ENCODE measurements around the gene NAIF1. TPM values are rescaled to one million over a fixed set of nuclear protein-coding genes. Genes with fewer than 3 reads are reported as not detected.
A peak's percentile ranks its signal among the peaks of the same experiment; 100 is the strongest.

NAIF1 gene
- total RNA-seq, 4 donors from 2014 or later, result 6.3 to 8.8 (median 7.8) TPM

- peak overlapping the region in 3 of 4 donors; percentile 86 to 99 (median 97) for H3K27ac ChIP-seq
- intact Hi-C loops (cut with DNase I), result no loop called here
- no peak for DNase-seq
- TF ChIP-seq POLR2A (IDR thresholded peaks at IDR 0.05) (no peak), CTCF (IDR thresholded peaks at IDR 0.05) (no peak)
- H3K9me3 ChIP-seq, result no peaks in the 10 kb centered on the region
- H3K27me3 ChIP-seq, result no peaks in the 10 kb centered on the region
- peaks cover 55 to 82% (median 56%) of the 10 kb centered on the region in 3 donors for H3K4me1 ChIP-seq
- 49 to 72% methylated on average over 5 to 7 of the region's 7 CpGs for WGBS, 2 donors
- peak overlapping the region in 1 of 4 donors; percentile 29 for H3K4me3 ChIP-seq
- no peaks in the 10 kb centered on the region for H3K36me3 ChIP-seq
Observed at GRCh38 chr9:128070874-128071273, 3.8 kb upstream of the NAIF1 start.

- DNase-seq, result no peak
- Histone ChIP-seq H3K4me3 (peak overlapping the region; percentile 94 to 99 (median 98)), H3K4me1 (peaks cover 47 to 80% (median 56%) of the 10 kb centered on the region in 3 donors), H3K36me3 (peaks cover 0 to 3% (median 0%) of the 10 kb centered on the region in 3 donors), H3K9me3 (no peaks in the 10 kb centered on the region), H3K27me3 (no peaks in the 10 kb centered on the region), H3K27ac (peak overlapping the region; percentile 96 to 99 (median 98))
- intact Hi-C loops (cut with DNase I), result no loop called here
- peak in 1 of 6 experiments; percentile 1 for TF ChIP-seq CTCF (IDR thresholded peaks at IDR 0.05)
- no peak for TF ChIP-seq POLR2A (IDR thresholded peaks at IDR 0.05)
- 2 to 3% methylated on average over 9 to 12 of the region's 50 CpGs for WGBS, 2 donors
Observed at GRCh38 chr9:128068386-128069205, 1.5 kb upstream of the NAIF1 start.

GRCh38 chr9:128067645-128068385 lies 695 bp upstream of the NAIF1 start, which contains the start of gene SLC25A25:
TSS of gene SLC25A25 (plus strand) at chr9:128068232. CDS start at chr9:128068320, 88 bp downstream.
- TF ChIP-seq POLR2A (IDR thresholded peaks at IDR 0.05) (peak in 2 of 4 donors; percentile 93 to 97), CTCF (IDR thresholded peaks at IDR 0.05) (peak in 2 of 6 experiments; percentile 6 to 12)
- Histone ChIP-seq H3K36me3 (peaks cover 0 to 10% (median 7%) of the 10 kb centered on the region in 3 donors), H3K27ac (peak within 1 kb of the TSS; percentile 96 to 100 (median 99)), H3K27me3 (no peaks in the 10 kb centered on the region), H3K4me3 (peak within 1 kb of the TSS; percentile 94 to 99 (median 98)), H3K4me1 (peaks cover 39 to 80% (median 48%) of the 10 kb centered on the region in 3 donors), H3K9me3 (no peaks in the 10 kb centered on the region)
- DNase-seq, result peak; percentile 98
- WGBS, 2 donors, result 0 to 1% methylated on average over 12 to 13 of the region's 67 CpGs
- intact Hi-C loops (cut with DNase I), result no loop called here

GRCh38 chr9:128065907-128066712 lies 1.0 kb downstream of the NAIF1 start:
- no peak for DNase-seq
- peaks cover 22 to 80% (median 38%) of the 10 kb centered on the region in 3 donors for H3K4me1 ChIP-seq

More at GRCh38 chr9:128065907-128066712, 1.0 kb downstream of the NAIF1 start:
- Histone ChIP-seq H3K4me3 (peak overlapping the region; percentile 33 to 99 (median 96)), H3K27ac (peak overlapping the region; percentile 96 to 100 (median 99)), H3K27me3 (no peaks in the 10 kb centered on the region), H3K9me3 (no peaks in the 10 kb centered on the region), H3K36me3 (peaks cover 4 to 27% (median 8%) of the 10 kb centered on the region in 3 donors)
- 81 to 85% methylated on average over 11 to 13 of the region's 18 CpGs for WGBS, 2 donors
- intact Hi-C loops (cut with DNase I), result no loop called here
- TF ChIP-seq CTCF (IDR thresholded peaks at IDR 0.05) (no peak), POLR2A (IDR thresholded peaks at IDR 0.05) (no peak)
